Measurements from ENCODE around the gene CERS6.

GRCh38 chr2:168790226-168790902, 334.3 kb downstream of the CERS6 start:
- no peak for TF ChIP-seq CTCF (IDR thresholded peaks at IDR 0.05)
- no peak for TF ChIP-seq POLR2A (IDR thresholded peaks at IDR 0.05)

All from body of pancreas (tissue), 4 donors.